HCT116 (cell line): ENCODE results near the gene USP54. TPM values are rescaled to one million over a fixed set of nuclear protein-coding genes. Genes with fewer than 3 reads are reported as not detected.

Experiments used
- ATAC-seq: fragments of 200-7000 bp; cut with Tn5 transposase; 2 replicates; pipeline ENCODE4 v1.9.1; 2020; ENCODE audit warnings: mild to moderate bottlenecking, moderate library complexity
- BruUV-seq: library from RNA; stranded (reverse); fragments of 400-500 nt; replicated peaks from 2 replicates; lab custom pipeline; 2021; lab: Mats Ljungman, UMichigan
- CTCF ChIA-PET: fragments of 300-600 bp; sonication (Branson Sonifier 250); formaldehyde crosslinking; loops from one replicate; lab custom pipeline; 2021; ENCODE audit warnings: antibody characterized with exemption; lab: Charles Lee
- POLR2A ChIA-PET: fragments of 300-600, 350-600 bp; sonication (Branson Sonifier 250); formaldehyde crosslinking; loops from one replicate; lab custom pipeline; 2021; ENCODE audit warnings: antibody characterized with exemption; lab: Charles Lee
- RAD21 ChIA-PET, 2 experiments: fragments of 300-600 bp; sonication (Branson Sonifier 250); formaldehyde crosslinking; loops; one replicate each; lab custom pipeline; 2023; ENCODE audit warnings: low total read pairs in 2 of 2; ENCODE audit not compliant: uncharacterized antibody in 2 of 2, unreplicated experiment in 2 of 2, low non-redundant PET in 1 of 2; lab: Charles Lee
- DNase-seq: peaks from one replicate; pipeline ENCODE4 v3.0.0-alpha.2; 2010; ENCODE audit warnings: low read depth, low spot score
- H2AFZ ChIP-seq: fragments of 200-600 bp; shearing (Covaris generic), sonication (generic); 2 replicates; pipeline ENCODE4 v1.6.1; 2017; ENCODE audit warnings: low read depth, mixed run types, mixed read lengths, antibody characterized with exemption, low read length; ENCODE audit not compliant: poor library complexity, severe bottlenecking
- H3K27ac ChIP-seq: 2 replicates; pipeline ENCODE4 v1.5.1; 2012; ENCODE audit warnings: low read depth, low read length
- H3K27me3 ChIP-seq: fragments of 200-600 bp; sonication (generic); 2 replicates; pipeline ENCODE4 v1.6.1; 2016; ENCODE audit warnings: mixed run types, low read length, mixed read lengths; ENCODE audit not compliant: insufficient read depth
- H3K36me3 ChIP-seq, 2 experiments: fragments of 200-500 bp in 1 of 2; fragments of 200-600 bp in 1 of 2; sonication (Bioruptor generic) in 1 of 2; sonication (generic) in 1 of 2; 2 replicates each; pipeline versions ENCODE4 v1.5.1 to v1.6.1; 2014 to 2016; ENCODE audit warnings: low read length in 2 of 2, inconsistent platforms in 1 of 2, mixed read lengths in 1 of 2, mixed run types in 1 of 2; ENCODE audit not compliant: insufficient read depth in 2 of 2, control insufficient read depth in 1 of 2
- H3K4me1 ChIP-seq, 2 experiments: fragments of 200-600 bp in 1 of 2; sonication (generic) in 1 of 2; 2 replicates each; pipeline versions ENCODE4 v1.5.1 to v1.6.1; 2012 to 2017; ENCODE audit warnings: low read length in 2 of 2, inconsistent platforms in 1 of 2, mild to moderate bottlenecking in 1 of 2, mixed read lengths in 1 of 2, mixed run types in 1 of 2, moderate library complexity in 1 of 2; ENCODE audit not compliant: insufficient read depth in 2 of 2, control insufficient read depth in 1 of 2
- H3K4me2 ChIP-seq: fragments of 200-600 bp; sonication (generic); 2 replicates; pipeline ENCODE4 v1.6.1; 2017; ENCODE audit warnings: mixed run types, low read length, mixed read lengths
- H3K4me3 ChIP-seq, 2 experiments: fragments of 200-600 bp in 1 of 2; sonication (generic) in 1 of 2; replicated peaks in 1 of 2; 2 replicates each; pipeline ENCODE4 v1.5.1; 2011 to 2016; ENCODE audit warnings: low read length in 2 of 2, control low read depth in 1 of 2, low read depth in 1 of 2, mild to moderate bottlenecking in 1 of 2, mixed read lengths in 1 of 2, mixed run types in 1 of 2
- H3K79me2 ChIP-seq: fragments of 200-600 bp; sonication (generic); 2 replicates; pipeline ENCODE4 v1.6.1; 2017; ENCODE audit warnings: mild to moderate bottlenecking, mixed run types, low read length, moderate library complexity, mixed read lengths; ENCODE audit not compliant: insufficient read depth
- H3K9ac ChIP-seq: fragments of 200-600 bp; sonication (generic); 2 replicates; pipeline ENCODE4 v1.6.1; 2016; ENCODE audit warnings: low read length, mixed read lengths
- H3K9me2 ChIP-seq: fragments of 200-600 bp; sonication (generic), shearing (Covaris generic); 2 replicates; pipeline ENCODE4 v1.6.1; 2017; ENCODE audit warnings: mixed run types, mild to moderate bottlenecking, moderate library complexity; ENCODE audit not compliant: insufficient read depth
- H3K9me3 ChIP-seq, 2 experiments: fragments of 200-500 bp in 1 of 2; fragments of 200-600 bp in 1 of 2; sonication (Bioruptor generic) in 1 of 2; sonication (generic) in 1 of 2; 2 replicates each; pipeline ENCODE4 v1.6.1; 2014 to 2017; ENCODE audit warnings: low read length in 2 of 2, mixed read lengths in 2 of 2, inconsistent platforms in 1 of 2, low read depth in 1 of 2, mild to moderate bottlenecking in 1 of 2, mixed run types in 1 of 2, moderate library complexity in 1 of 2; ENCODE audit not compliant: control insufficient read depth in 1 of 2, insufficient read depth in 1 of 2
- H4K20me1 ChIP-seq: fragments of 200-600 bp; sonication (generic), shearing (Covaris generic); 2 replicates; pipeline ENCODE4 v1.6.1; 2017; ENCODE audit warnings: mixed run types, mild to moderate bottlenecking, moderate library complexity; ENCODE audit not compliant: insufficient read depth
- EGR1 ChIP-seq: IDR thresholded peaks from 2 replicates; pipeline ENCODE4 v1.6.1; 2012; ENCODE audit warnings: low read depth
- FOSL1 ChIP-seq: IDR thresholded peaks from 2 replicates; pipeline ENCODE4 v1.6.1; 2012; ENCODE audit warnings: low read depth
- MAX ChIP-seq: IDR thresholded peaks from 2 replicates; pipeline ENCODE4 v1.6.1; 2012
- POLR2AphosphoS5 ChIP-seq: IDR thresholded peaks from 2 replicates; pipeline ENCODE4 v1.6.1; 2011; ENCODE audit warnings: mild to moderate bottlenecking, low read depth, low read length, moderate library complexity
- RAD21 ChIP-seq: IDR thresholded peaks from 2 replicates; pipeline ENCODE4 v1.6.1; 2012; ENCODE audit warnings: low read depth, mild to moderate bottlenecking
- REST ChIP-seq: IDR thresholded peaks from 2 replicates; pipeline ENCODE4 v1.6.1; 2012; ENCODE audit warnings: low read depth
- SIN3A ChIP-seq: IDR thresholded peaks from 2 replicates; pipeline ENCODE4 v1.6.1; 2012; ENCODE audit warnings: low read depth
- SRF ChIP-seq: IDR thresholded peaks from 2 replicates; pipeline ENCODE4 v1.6.1; 2012; ENCODE audit warnings: low read depth
- ZFX ChIP-seq: fragments of 450-650 bp; IDR thresholded peaks from 2 replicates; pipeline ENCODE4 v1.6.1; 2017
- intact Hi-C: fragments of 100-400 bp; cut with micrococcal nuclease; formaldehyde crosslinking; loops from 2 replicates; pipeline ENCODE4 v1.10.0; 2022
- total RNA-seq: library from RNA; stranded (reverse); gene quantifications from one replicate; pipeline ENCODE4 v1.2.1, GENCODE V29; 2021; ENCODE audit not compliant: unreplicated experiment
- TF ChIP-seq, protein P1 (sequence below), 3 experiments: fragments of 200-600 bp in 1 of 3; sonication (generic) in 1 of 3; IDR thresholded peaks in 2 of 3; conservative IDR thresholded peaks in 1 of 3; 2 replicates each; pipeline ENCODE4 v1.5.1; 2012 to 2017; ENCODE audit warnings: low read depth in 2 of 3, low read length in 2 of 3, antibody characterized with exemption in 1 of 3, borderline replicate concordance in 1 of 3, control low read depth in 1 of 3, mild to moderate bottlenecking in 1 of 3, mixed read lengths in 1 of 3, mixed run types in 1 of 3, moderate library complexity in 1 of 3; ENCODE audit not compliant: insufficient read depth in 1 of 3

USP54 gene
- total RNA-seq, 1 experiment from 2014 or later: 28.0 TPM

GRCh38 chr10:73486601-73487000 lies 104.5 kb downstream of the USP54 start:
- H3K9me2 ChIP-seq: no peaks in the 10 kb centered on the region
- H3K4me3 ChIP-seq: no peak overlapping the region
- no peak for ATAC-seq
- H3K27ac ChIP-seq: no peak overlapping the region
- no peak for TF ChIP-seq SRF
- TF ChIP-seq REST: no peak
- no peaks in the 10 kb centered on the region for H4K20me1 ChIP-seq
- H3K9ac ChIP-seq: no peak overlapping the region
- intact Hi-C loops: no loop called here
- no peaks in the 10 kb centered on the region for H3K4me1 ChIP-seq
- BruUV-seq: no TSS peak
- ChIA-PET RAD21 (no interaction called here), POLR2A (interaction anchor here (0.7 kb wide), 1 partner anchor 12 kb away, joined by 3 read pairs; no protein-coding TSS in a partner anchor), CTCF (no interaction called here)
- H3K27me3 ChIP-seq: no peaks in the 10 kb centered on the region
- no peak for DNase-seq
- no peak overlapping the region for H3K4me2 ChIP-seq
- H3K9me3 ChIP-seq: no peaks in the 10 kb centered on the region
- H3K79me2 ChIP-seq: peaks cover 45% of the 10 kb centered on the region
- no peaks in the 10 kb centered on the region for H3K36me3 ChIP-seq
- no peak overlapping the region for H2AFZ ChIP-seq

DNA sequence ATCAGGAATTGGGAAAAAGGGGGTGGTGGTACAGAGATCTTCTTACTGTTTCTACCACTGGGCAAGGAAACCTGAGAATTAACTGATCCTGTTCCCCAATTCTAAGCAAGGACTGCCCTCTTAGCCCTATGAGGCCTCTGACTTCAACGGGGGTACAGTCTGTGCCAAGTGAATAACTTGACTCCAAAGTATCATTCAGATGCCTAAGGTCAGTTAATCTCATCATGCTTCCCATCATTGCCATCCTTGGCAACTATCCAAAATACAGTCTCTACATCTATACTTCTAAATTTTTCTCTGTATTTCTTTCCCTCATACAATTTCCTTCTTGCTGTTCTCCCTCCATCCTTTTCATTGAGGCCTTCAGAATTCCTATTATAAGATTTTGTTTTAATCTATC lies 105.8 kb downstream of the USP54 start:
- Histone ChIP-seq H3K9ac (no peak overlapping the region), H3K27me3 (no peaks in the 10 kb centered on the region), H3K4me1 (peaks cover 0 to 9% of the 10 kb centered on the region in 2 experiments; a peak in 2 of 4 replicates), H3K4me3 (no peak overlapping the region), H3K4me2 (no peak overlapping the region), H3K79me2 (peaks cover 44% of the 10 kb centered on the region), H3K36me3 (no peaks in the 10 kb centered on the region), H4K20me1 (no peaks in the 10 kb centered on the region), H3K27ac (no peak overlapping the region), H3K9me2 (no peaks in the 10 kb centered on the region; the same call in 1 of the 2 replicates), H2AFZ (no peak overlapping the region), H3K9me3 (no peaks in the 10 kb centered on the region)
- ATAC-seq (no peak), DNase-seq (no peak)
- intact Hi-C loops: no loop called here
- BruUV-seq: no TSS peak
- POLR2A ChIA-PET: no interaction called here
- RAD21 ChIA-PET: no interaction called here
- CTCF ChIA-PET: no interaction called here
- TF ChIP-seq FOSL1: no peak
- no peak for TF ChIP-seq POLR2AphosphoS5
- no peak for TF ChIP-seq SRF
- TF ChIP-seq ZFX: no peak
- no peak for TF ChIP-seq REST
- no peak for TF ChIP-seq SIN3A
- TF ChIP-seq EGR1: no peak
- no peak for TF ChIP-seq MAX
- no peak for TF ChIP-seq RAD21
- TF ChIP-seq, protein P1, sequence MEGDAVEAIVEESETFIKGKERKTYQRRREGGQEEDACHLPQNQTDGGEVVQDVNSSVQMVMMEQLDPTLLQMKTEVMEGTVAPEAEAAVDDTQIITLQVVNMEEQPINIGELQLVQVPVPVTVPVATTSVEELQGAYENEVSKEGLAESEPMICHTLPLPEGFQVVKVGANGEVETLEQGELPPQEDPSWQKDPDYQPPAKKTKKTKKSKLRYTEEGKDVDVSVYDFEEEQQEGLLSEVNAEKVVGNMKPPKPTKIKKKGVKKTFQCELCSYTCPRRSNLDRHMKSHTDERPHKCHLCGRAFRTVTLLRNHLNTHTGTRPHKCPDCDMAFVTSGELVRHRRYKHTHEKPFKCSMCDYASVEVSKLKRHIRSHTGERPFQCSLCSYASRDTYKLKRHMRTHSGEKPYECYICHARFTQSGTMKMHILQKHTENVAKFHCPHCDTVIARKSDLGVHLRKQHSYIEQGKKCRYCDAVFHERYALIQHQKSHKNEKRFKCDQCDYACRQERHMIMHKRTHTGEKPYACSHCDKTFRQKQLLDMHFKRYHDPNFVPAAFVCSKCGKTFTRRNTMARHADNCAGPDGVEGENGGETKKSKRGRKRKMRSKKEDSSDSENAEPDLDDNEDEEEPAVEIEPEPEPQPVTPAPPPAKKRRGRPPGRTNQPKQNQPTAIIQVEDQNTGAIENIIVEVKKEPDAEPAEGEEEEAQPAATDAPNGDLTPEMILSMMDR (IDR thresholded peaks at IDR 0.05 in 2 of 3, conservative IDR thresholded peaks at IDR 0.05 in 1 of 3; ENCODE audit: borderline replicate concordance in 1 of 3, insufficient read depth in 1 of 3, low read depth in 2 of 3, low read length in 2 of 3): no peak
